Measurements from ENCODE around the gene S100A13.

Gene S100A13

GRCh38 chr1:153612755-153613331 lies 14.5 kb downstream of the S100A13 start, which contains the start of gene S100A16:
TSS of gene S100A16 (minus strand) at chr1:153613137. CDS start at chr1:153608151, 4,986 bp downstream.
- Histone ChIP-seq H3K4me1 (ENCODE audit: control insufficient read depth, insufficient read depth, low read length) (peaks cover 68% of the 10 kb centered on the region), H3K27ac (ENCODE audit: low read length) (peak within 1 kb of the TSS; percentile 79), H3K4me3 (ENCODE audit: low read length in 2 of 2) (peak within 1 kb of the TSS; percentile 80 to 91)

GRCh38 chr1:153612111-153612754 lies 15.1 kb downstream of the S100A13 start:
- peak overlapping the region; percentile 79 for H3K27ac ChIP-seq (ENCODE audit: low read length)
- H3K9ac ChIP-seq (ENCODE audit: low read length in 2 of 2): peak overlapping the region; percentile 86 to 95
- no peaks in the 10 kb centered on the region for H3K27me3 ChIP-seq (ENCODE audit: control insufficient read depth in 1 of 2, insufficient read depth in 2 of 2, low read length in 2 of 2)
- peaks cover 69% of the 10 kb centered on the region for H3K4me1 ChIP-seq (ENCODE audit: control insufficient read depth, insufficient read depth, low read length)
- H3K4me3 ChIP-seq (ENCODE audit: low read length in 2 of 2): peak overlapping the region; percentile 80 to 91
- peaks cover 6% of the 10 kb centered on the region in 2 donors for H3K36me3 ChIP-seq (ENCODE audit: control insufficient read depth in 2 of 2, insufficient read depth in 2 of 2, low read length in 2 of 2)
- H3K9me3 ChIP-seq (ENCODE audit: control insufficient read depth in 2 of 2, low read length in 2 of 2): no peaks in the 10 kb centered on the region

More at GRCh38 chr1:153612755-153613331, 14.5 kb downstream of the S100A13 start, which contains the start of gene S100A16:
- Histone ChIP-seq H3K9ac (ENCODE audit: low read length in 2 of 2) (peak within 1 kb of the TSS; percentile 86 to 95), H3K27me3 (ENCODE audit: control insufficient read depth in 1 of 2, insufficient read depth in 2 of 2, low read length in 2 of 2) (no peaks in the 10 kb centered on the region), H3K9me3 (ENCODE audit: control insufficient read depth in 2 of 2, low read length in 2 of 2) (no peaks in the 10 kb centered on the region), H3K36me3 (ENCODE audit: control insufficient read depth in 2 of 2, insufficient read depth in 2 of 2, low read length in 2 of 2) (no peaks in the 10 kb centered on the region)

GRCh38 chr1:153611356-153611755 lies 15.9 kb downstream of the S100A13 start:
- Histone ChIP-seq H3K9ac (ENCODE audit: low read length in 2 of 2) (peak overlapping the region; percentile 86 to 95), H3K4me3 (ENCODE audit: low read length in 2 of 2) (peak overlapping the region; percentile 80 to 91), H3K9me3 (ENCODE audit: control insufficient read depth in 2 of 2, low read length in 2 of 2) (no peaks in the 10 kb centered on the region), H3K27me3 (ENCODE audit: control insufficient read depth in 1 of 2, insufficient read depth in 2 of 2, low read length in 2 of 2) (no peaks in the 10 kb centered on the region), H3K36me3 (ENCODE audit: control insufficient read depth in 2 of 2, insufficient read depth in 2 of 2, low read length in 2 of 2) (peaks cover 13% of the 10 kb centered on the region in 2 donors), H3K4me1 (ENCODE audit: control insufficient read depth, insufficient read depth, low read length) (peaks cover 60% of the 10 kb centered on the region), H3K27ac (ENCODE audit: low read length) (peak overlapping the region; percentile 79)

- peaks cover 13% of the 10 kb centered on the region in 2 donors for H3K36me3 ChIP-seq (ENCODE audit: control insufficient read depth in 2 of 2, insufficient read depth in 2 of 2, low read length in 2 of 2)
- peaks cover 56% of the 10 kb centered on the region for H3K4me1 ChIP-seq (ENCODE audit: control insufficient read depth, insufficient read depth, low read length)
- H3K4me3 ChIP-seq (ENCODE audit: low read length in 2 of 2): peak overlapping the region in 1 of 2 donors; percentile 91
- no peak overlapping the region for H3K27ac ChIP-seq (ENCODE audit: low read length)
- H3K9me3 ChIP-seq (ENCODE audit: control insufficient read depth in 2 of 2, low read length in 2 of 2): no peaks in the 10 kb centered on the region
- no peak overlapping the region for H3K9ac ChIP-seq (ENCODE audit: low read length in 2 of 2)
- no peaks in the 10 kb centered on the region for H3K27me3 ChIP-seq (ENCODE audit: control insufficient read depth in 1 of 2, insufficient read depth in 2 of 2, low read length in 2 of 2)
These were observed 16.4 kb downstream of the S100A13 start for GRCh38 chr1:153610811-153611301.

GRCh38 chr1:153610334-153610733 lies 17.0 kb downstream of the S100A13 start:
- H3K36me3 ChIP-seq (ENCODE audit: control insufficient read depth in 2 of 2, insufficient read depth in 2 of 2, low read length in 2 of 2): peaks cover 13% of the 10 kb centered on the region in 2 donors
- H3K9ac ChIP-seq (ENCODE audit: low read length in 2 of 2): no peak overlapping the region
- H3K27me3 ChIP-seq (ENCODE audit: control insufficient read depth in 1 of 2, insufficient read depth in 2 of 2, low read length in 2 of 2): no peaks in the 10 kb centered on the region
- H3K27ac ChIP-seq (ENCODE audit: low read length): peak overlapping the region; percentile 11
- H3K4me1 ChIP-seq (ENCODE audit: control insufficient read depth, insufficient read depth, low read length): peaks cover 56% of the 10 kb centered on the region
- H3K9me3 ChIP-seq (ENCODE audit: control insufficient read depth in 2 of 2, low read length in 2 of 2): no peaks in the 10 kb centered on the region
- H3K4me3 ChIP-seq (ENCODE audit: low read length in 2 of 2): peak overlapping the region in 1 of 2 donors; percentile 29

- H3K36me3 ChIP-seq (ENCODE audit: control insufficient read depth in 2 of 2, insufficient read depth in 2 of 2, low read length in 2 of 2): peaks cover 13 to 17% of the 10 kb centered on the region in 2 donors
- H3K9me3 ChIP-seq (ENCODE audit: control insufficient read depth in 2 of 2, low read length in 2 of 2): no peaks in the 10 kb centered on the region
- H3K9ac ChIP-seq (ENCODE audit: low read length in 2 of 2): peak overlapping the region; percentile 21
- H3K27me3 ChIP-seq (ENCODE audit: control insufficient read depth in 1 of 2, insufficient read depth in 2 of 2, low read length in 2 of 2): no peaks in the 10 kb centered on the region
- peak overlapping the region in 1 of 2 donors; percentile 64 for H3K4me3 ChIP-seq (ENCODE audit: low read length in 2 of 2)
- H3K27ac ChIP-seq (ENCODE audit: low read length): peak overlapping the region; percentile 49
- H3K4me1 ChIP-seq (ENCODE audit: control insufficient read depth, insufficient read depth, low read length): peaks cover 54% of the 10 kb centered on the region
These were observed 17.8 kb downstream of the S100A13 start for GRCh38 chr1:153609585-153609907.

- H3K9me3 ChIP-seq (ENCODE audit: control insufficient read depth in 2 of 2, low read length in 2 of 2): no peaks in the 10 kb centered on the region
- H3K27ac ChIP-seq (ENCODE audit: low read length): peak overlapping the region; percentile 58
- peak overlapping the region in 1 of 2 donors; percentile 64 for H3K4me3 ChIP-seq (ENCODE audit: low read length in 2 of 2)
- peaks cover 13 to 17% of the 10 kb centered on the region in 2 donors for H3K36me3 ChIP-seq (ENCODE audit: control insufficient read depth in 2 of 2, insufficient read depth in 2 of 2, low read length in 2 of 2)
- no peaks in the 10 kb centered on the region for H3K27me3 ChIP-seq (ENCODE audit: control insufficient read depth in 1 of 2, insufficient read depth in 2 of 2, low read length in 2 of 2)
- H3K4me1 ChIP-seq (ENCODE audit: control insufficient read depth, insufficient read depth, low read length): peaks cover 50% of the 10 kb centered on the region
- peak overlapping the region; percentile 30 to 60 for H3K9ac ChIP-seq (ENCODE audit: low read length in 2 of 2)
These were observed 18.3 kb downstream of the S100A13 start for GRCh38 chr1:153608742-153609584.

- Histone ChIP-seq H3K36me3 (ENCODE audit: control insufficient read depth in 2 of 2, insufficient read depth in 2 of 2, low read length in 2 of 2) (peaks cover 13 to 17% of the 10 kb centered on the region in 2 donors), H3K9me3 (ENCODE audit: control insufficient read depth in 2 of 2, low read length in 2 of 2) (no peaks in the 10 kb centered on the region), H3K4me3 (ENCODE audit: low read length in 2 of 2) (peak overlapping the region in 1 of 2 donors; percentile 64), H3K27ac (ENCODE audit: low read length) (peak overlapping the region; percentile 58), H3K27me3 (ENCODE audit: control insufficient read depth in 1 of 2, insufficient read depth in 2 of 2, low read length in 2 of 2) (no peaks in the 10 kb centered on the region), H3K4me1 (ENCODE audit: control insufficient read depth, insufficient read depth, low read length) (peaks cover 48% of the 10 kb centered on the region), H3K9ac (ENCODE audit: low read length in 2 of 2) (peak overlapping the region; percentile 30 to 60)
These were observed 19.1 kb downstream of the S100A13 start for GRCh38 chr1:153608089-153608682.

GRCh38 chr1:153607381-153607780 lies 19.9 kb downstream of the S100A13 start:
- Histone ChIP-seq H3K9ac (ENCODE audit: low read length in 2 of 2) (no peak overlapping the region), H3K27me3 (ENCODE audit: control insufficient read depth in 1 of 2, insufficient read depth in 2 of 2, low read length in 2 of 2) (no peaks in the 10 kb centered on the region), H3K9me3 (ENCODE audit: control insufficient read depth in 2 of 2, low read length in 2 of 2) (no peaks in the 10 kb centered on the region), H3K4me3 (ENCODE audit: low read length in 2 of 2) (no peak overlapping the region), H3K27ac (ENCODE audit: low read length) (no peak overlapping the region), H3K4me1 (ENCODE audit: control insufficient read depth, insufficient read depth, low read length) (peaks cover 45% of the 10 kb centered on the region), H3K36me3 (ENCODE audit: control insufficient read depth in 2 of 2, insufficient read depth in 2 of 2, low read length in 2 of 2) (peaks cover 13 to 17% of the 10 kb centered on the region in 2 donors)

- Histone ChIP-seq H3K27ac (ENCODE audit: low read length) (no peak overlapping the region), H3K36me3 (ENCODE audit: control insufficient read depth in 2 of 2, insufficient read depth in 2 of 2, low read length in 2 of 2) (peaks cover 13 to 17% of the 10 kb centered on the region in 2 donors), H3K9ac (ENCODE audit: low read length in 2 of 2) (no peak overlapping the region), H3K9me3 (ENCODE audit: control insufficient read depth in 2 of 2, low read length in 2 of 2) (no peaks in the 10 kb centered on the region), H3K27me3 (ENCODE audit: control insufficient read depth in 1 of 2, insufficient read depth in 2 of 2, low read length in 2 of 2) (no peaks in the 10 kb centered on the region), H3K4me1 (ENCODE audit: control insufficient read depth, insufficient read depth, low read length) (peaks cover 34% of the 10 kb centered on the region), H3K4me3 (ENCODE audit: low read length in 2 of 2) (no peak overlapping the region)
These were observed 21.1 kb downstream of the S100A13 start for GRCh38 chr1:153606194-153606593.
